GM21360 (cell line): ENCODE measurements around the gene GPN2.
A peak's percentile ranks its signal among the peaks of the same experiment; 100 is the strongest.

Experiments used
- ATAC-seq: cut with Tn5 transposase; IDR thresholded peaks from one replicate; pipeline ENCODE4 v1.9.1; 2021; ENCODE audit warnings: mild to moderate bottlenecking, moderate library complexity; ENCODE audit not compliant: unreplicated experiment

Gene GPN2

DNA sequence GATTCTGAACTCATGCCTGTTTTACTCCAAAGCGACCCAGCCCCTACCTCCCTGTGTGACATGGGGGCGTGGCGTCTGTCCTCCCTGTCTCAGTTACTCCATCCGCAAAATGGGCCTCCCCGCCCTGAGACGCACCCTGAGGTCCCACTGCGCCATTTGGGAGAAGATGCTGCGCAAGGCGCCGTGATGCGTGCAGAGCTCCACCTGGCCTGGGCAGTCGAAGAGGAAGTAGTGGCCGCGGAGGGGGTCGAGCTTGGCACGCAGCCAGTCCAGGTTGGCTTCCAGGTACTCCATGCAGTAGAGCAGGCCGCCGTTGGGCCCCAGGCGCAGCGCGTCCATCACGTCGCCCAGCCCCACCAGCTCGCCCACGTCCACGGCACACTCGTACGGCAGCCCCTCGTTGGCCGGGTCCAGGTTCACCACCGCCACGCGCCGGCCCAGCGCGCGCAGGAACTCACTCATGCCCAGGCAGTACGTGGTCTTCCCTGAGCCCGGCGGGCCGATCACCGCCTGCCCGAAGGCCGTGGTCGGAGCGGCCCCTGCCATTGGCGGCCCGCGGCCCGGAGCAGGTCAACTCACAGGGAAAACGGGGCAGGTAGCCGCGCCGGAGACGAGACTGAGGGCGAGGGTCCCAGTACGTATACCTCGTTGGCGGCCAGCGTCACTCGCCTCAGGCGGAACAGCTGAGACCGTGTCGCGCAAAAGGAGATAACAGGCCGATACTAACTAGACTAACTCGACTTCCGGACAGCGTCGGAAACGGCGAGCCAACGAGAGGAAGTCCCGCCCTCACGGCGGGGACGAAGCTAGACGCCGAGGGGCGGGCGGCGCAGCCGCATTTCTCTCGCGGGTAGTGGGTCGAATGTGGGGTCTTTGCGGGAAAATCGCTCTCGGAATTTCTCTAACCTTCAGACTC is at the start of gene GPN2:
Gene GPN2, minus strand, starts transcription at position 733 of the 916 bp plus-strand sequence. Its CDS starts 187 bp downstream, at position 546.
- peak; percentile 72 for ATAC-seq

DNA sequence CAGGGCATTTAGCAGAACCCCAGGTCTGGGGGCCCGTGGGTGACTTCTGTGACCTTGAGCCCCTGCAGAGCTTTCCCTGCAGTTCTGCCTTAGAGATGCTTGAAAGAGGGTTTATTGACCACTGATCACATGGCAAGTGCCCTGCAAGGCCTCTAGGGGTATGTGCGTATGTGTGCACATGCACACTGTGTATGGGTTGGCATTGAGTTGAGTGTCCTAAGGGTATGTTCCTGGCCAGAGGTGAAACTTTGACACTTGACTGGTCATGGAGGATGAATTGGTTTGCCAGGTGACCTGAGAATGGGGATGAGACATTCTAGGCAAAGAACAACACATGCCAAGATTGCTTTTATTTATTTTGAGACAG is 48.6 kb upstream of the GPN2 start:
- ATAC-seq: no peak

DNA sequence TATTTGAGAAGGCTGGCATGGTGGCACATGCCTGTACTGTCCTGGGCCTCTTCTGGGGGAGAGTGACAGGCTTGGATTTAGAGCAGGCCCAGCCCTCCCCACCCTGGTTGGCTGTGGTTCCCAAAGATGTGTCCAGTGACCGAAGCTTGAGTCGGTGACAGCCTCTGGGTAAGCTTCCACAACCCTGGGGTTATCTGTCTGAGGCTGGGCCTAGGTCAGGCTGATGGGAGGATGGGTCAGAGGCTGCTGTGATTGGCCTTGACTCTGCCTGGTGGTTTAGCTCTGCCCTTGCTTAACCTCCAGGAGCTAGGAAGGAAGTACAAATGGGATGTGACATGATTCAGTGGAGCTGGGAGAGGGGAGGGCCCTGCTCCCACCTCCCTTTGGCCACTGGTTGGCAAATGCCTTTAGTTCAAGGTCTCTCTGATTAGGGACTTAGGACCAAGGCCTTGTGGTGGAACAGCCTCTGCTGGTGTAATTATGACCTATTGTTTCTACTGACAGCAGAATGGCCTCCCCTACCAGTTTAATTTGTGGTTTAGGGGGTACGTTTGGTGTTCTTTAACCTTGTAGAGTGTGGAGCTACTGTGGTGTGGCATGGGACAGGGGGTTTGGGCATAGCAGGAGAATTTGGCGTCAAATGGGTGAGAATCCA is 48.0 kb upstream of the GPN2 start:
- ATAC-seq: no peak

DNA sequence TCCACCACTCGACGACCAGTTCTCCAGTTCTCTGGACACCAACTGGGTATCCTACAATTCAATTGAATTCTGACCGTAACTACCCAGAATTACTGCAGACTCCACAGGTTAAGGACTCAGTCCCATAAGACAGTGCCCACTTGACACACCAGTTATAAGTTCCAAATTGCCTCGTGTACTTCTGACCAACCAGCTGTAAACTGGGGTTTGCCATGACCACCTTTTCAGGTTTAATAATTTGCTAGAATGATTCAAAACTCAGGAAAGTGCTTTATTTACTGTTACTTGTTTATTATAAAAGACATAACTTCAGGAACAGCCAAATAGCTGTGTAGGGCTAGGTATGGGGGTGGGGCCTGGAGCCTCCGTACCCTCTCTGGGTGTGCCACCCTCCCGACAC is 46.7 kb upstream of the GPN2 start:
- ATAC-seq: no peak

DNA sequence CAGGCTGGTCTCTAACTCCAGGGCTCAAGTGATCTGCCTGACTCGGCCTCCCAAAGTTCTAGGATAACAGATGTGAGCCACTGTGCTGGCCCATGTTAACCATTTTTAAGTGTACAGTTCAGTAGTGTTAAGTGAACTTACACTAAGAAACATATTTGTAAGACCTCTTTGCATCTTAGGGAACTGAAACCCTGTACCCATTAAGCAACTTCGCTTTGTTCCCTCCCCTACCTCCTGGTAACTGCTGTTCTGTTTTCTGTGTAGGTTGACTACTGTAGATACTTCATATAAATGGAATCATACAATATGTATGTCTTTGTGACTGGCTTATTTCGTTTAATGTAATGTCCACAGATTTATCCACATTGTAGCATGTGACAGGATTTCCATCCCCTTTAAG is 42.4 kb upstream of the GPN2 start:
- ATAC-seq: no peak

DNA sequence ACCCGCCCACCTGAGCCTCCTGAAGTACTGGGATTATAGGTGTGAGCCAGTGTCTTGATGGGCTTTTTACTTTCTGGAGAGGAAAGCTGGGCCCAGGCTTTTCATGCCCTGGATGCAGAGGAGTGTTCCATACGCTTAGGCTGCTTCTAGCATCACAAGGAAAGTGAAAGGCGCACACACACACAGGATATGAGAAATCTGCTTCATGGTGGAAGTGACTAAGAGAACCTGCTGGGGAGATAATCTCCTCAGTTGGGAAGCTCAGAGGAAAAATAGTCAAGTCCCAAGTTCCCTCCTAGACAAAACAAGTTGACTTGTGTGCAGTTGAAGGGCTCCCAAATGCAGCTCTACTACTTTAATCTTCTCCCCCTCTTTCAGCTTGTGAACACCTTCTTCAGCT is 33.6 kb upstream of the GPN2 start:
- no peak for ATAC-seq

DNA sequence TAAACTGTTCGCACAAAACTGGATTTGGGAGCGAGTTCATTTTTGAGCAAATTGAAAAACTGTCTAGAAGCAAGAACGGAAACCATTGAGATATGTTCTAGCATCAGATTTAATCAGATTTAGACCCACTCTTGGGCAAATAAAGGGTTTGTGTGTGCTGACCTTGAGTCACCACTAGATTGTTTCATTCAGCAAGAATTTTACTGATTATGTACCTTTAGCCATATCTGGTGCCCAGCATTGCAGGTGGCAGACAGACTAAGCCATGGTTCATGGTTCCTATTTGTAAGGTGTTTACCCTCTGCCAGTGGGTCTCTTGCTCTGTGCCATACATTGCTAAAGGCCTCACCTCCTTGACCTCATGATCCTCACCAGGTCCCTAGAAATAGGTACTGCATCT is 32.8 kb upstream of the GPN2 start:
- no peak for ATAC-seq

DNA sequence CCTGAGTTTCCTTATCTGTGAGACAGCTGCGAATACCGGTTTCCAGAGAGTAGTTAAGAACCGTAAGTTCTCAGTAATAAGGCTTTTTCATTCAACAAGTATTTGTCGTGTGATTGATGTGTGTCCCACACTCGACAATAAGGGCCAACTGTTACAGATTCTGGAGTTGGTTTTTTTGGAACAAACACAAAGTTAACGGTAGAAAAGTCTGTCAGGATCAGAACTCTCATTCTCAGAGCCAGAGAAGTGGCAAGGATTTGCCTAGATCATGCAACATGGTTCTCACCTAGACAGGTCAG is 32.3 kb upstream of the GPN2 start:
- no peak for ATAC-seq

DNA sequence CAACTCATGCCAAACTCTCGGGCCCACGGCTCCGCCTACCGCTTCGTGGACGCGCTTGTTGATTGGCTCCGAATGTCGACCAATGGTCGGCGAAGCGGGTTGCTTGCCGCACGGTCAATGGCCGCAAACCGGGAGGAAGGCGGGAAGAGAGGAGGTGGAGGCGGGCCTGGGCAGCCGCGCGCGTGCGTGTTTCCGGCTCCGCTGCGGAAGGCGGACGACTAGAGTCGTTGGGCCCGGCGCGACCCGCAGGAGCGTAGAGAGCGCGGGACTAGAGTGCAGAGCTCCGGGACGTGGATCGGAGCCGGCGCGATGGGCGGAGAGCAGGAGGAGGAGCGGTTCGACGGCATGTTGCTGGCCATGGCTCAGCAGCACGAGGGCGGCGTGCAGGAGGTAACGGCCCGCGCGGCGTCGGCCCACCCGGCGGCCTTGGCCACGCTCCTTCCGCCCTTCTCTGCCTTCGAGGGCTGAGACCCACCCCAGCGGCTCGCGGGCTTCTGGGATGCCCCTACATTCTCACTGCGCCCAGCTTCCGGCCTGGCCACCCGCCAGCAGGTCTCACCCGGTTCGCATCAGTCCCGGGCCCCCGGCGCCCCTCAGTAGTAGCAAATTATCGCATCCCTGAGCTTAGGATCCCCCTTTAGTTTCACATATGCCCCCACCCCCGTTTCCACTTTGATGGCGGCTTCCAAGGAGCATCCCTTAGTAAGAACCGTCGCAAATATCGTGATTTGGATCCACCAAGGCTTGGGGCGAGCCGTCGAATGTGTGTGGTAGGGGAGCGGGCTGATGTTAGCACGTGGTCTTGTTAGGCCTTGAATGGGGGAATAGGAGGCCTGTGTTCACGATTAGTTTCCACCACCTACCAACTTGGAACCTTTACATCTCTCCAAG is 31.7 kb upstream of the GPN2 start, which contains the start of gene NUDC:
Gene NUDC, plus strand, starts transcription at position 204 of the 891 bp plus-strand sequence. Its CDS starts 106 bp downstream, at position 310.
- ATAC-seq: peak; percentile 93

DNA sequence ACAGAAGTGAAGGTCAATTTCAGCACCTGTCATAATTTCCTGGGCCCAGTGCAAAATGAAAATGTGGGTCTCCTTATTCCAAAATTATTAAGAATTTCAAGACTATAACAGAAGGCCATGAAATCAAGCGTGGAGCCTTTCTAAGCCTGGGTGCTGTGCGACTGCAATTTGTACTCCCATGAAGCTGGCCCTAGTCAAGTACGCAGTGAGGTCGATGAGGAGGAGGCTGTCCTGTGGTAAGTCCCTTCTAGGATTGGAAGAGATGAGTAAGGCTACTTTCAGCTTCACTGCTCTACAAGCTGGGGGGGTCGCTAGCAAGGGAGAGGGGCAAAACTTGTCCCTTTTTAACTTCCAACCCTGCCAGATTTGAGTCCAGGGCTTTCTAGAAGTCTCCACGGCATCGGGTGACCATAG is 31.1 kb upstream of the GPN2 start:
- no peak for ATAC-seq

DNA sequence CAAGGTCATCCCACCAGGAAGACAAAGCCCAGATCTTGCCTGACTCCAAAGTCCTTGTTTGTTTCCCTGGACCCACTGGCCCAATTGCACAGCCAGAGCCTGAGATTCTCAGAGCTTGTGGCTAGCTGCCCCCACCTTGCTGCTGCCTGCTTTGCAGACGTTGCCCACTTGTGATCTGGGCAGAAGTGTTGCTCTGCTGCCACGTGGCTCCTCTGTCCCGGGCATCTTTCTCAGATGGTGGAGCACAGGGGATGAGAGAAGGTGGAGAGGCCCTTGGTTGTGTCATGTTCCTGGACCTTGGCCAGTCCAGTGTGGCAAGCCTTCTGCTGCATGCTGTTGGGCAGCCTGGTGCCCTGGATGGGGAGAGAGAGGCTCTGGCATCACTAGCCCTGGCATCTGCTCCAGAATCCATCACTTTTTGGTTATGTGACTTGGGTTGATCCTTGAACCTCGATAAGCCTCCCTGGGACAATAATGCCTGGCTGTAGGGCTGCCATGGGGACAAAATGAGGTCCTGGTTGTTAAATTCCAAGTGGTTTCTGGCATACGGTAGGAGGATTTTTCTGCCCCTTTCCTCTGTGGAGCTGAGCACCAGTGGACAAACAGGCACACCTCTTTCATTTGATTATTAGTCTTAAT is 25.2 kb upstream of the GPN2 start:
- no peak for ATAC-seq

DNA sequence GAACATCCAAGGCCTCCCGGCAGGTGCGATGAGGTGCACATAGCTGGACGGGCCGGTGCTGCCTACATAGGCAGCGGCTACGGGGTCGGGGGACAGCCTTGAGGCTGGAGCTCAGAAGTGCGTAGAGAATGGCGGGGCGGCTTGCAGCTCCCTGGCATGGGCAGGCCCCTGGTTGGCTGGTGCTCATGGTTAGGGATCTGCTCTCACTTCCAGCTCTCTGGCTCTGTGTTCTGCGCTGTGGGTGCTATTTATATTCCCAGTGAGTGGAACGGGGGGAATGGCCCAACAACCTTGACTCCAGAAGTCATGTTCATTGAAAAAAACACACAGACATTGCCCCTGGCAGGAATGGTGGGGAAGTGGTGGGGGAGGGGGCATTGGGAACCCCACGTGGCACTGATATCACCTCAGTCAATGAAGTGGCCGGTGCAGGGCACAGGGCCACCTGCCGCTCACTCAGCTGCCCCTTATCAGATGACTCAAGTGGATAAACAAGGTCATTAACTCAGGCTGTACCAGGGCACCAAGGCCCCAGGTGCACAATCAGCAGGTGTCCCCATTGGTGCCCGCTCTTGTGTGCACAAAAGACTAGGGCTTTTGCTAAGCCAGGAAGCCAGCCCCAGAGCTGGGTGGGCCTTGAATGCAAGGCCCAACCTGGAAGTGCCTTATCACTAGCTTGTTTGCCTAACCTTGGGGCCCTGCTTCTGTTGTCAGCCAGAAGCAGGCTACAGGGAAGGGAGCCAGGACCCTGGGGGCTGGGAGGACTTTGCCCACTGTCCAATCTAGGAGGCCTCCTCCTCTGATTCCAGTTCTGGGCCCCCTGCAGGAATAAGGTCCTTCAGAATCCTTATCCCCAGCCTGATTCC is 23.9 kb upstream of the GPN2 start, which contains the start of gene NR0B2:
Gene NR0B2, minus strand, starts transcription at position 222 of the 866 bp plus-strand sequence. Its CDS starts 35 bp downstream, at position 187.
- no peak for ATAC-seq

DNA sequence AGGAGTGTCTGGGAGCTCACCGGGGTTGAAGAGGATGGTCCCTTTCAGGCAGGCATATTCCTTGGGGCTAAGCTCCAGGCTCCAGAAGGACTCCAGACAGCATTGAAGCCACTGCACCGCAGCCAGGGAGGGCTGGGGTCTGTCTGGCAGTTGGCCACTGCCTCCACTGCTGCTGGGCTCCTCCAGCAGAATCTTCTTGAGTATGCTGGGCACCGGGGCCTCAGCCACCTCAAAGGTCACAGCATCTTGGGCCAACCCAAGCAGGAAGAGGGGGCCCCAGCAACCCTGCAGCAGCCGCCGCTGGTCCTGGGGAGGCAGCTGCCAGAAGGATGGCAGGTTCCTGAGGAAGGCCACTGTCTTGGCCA is 23.3 kb upstream of the GPN2 start:
- ATAC-seq: no peak

DNA sequence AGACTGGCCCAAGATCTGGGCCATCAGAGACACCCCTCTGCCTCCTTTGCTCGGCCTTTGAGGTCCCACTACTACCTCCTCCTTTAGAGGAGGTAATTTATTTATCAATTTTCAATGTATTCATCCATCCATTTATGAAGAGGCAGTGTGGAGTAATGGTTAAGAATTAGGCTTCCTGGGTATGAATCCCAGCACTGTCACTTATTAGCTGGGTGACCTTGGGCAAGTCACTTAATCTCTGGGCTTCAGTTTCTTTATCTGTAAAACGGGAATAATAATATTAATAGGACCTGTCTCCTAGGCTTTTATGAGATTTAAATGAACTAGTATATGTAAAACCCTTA is 22.0 kb upstream of the GPN2 start:
- no peak for ATAC-seq

DNA sequence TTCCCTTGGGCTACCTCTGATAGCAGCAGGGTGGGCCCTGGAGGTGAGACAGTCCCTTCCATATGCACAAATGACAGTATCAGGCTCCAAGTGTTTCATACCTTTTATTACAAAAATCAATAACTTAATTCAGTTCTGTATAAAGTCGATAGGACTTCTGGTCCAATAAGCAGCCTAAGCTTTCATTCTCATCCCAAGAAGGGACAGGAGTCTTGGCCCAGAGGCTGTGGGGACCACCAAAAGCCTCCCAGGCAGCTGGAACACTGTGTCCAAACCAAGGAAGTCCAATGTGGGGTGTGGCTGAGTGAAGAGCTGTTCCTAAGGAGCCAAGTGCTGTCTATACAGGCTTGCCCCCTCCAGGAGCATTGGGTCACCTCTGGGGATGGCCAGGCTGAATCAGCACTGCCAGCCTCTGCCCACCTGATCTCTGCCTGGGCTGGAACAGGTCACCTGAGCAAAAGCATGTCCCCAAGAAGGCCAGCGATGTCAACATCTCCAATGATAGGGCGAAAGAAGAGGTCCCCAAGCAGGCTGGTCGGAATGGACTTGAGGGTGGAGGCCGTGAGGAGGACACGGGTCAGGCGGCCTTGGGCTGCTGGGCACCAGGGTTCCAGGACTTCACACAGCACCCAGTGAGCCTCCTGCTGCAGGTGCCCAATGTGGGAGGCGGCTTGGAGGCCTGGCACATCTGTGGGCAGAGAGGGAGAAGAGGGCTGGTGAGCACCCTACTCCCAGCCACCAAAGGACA is 21.5 kb upstream of the GPN2 start:
- no peak for ATAC-seq

DNA sequence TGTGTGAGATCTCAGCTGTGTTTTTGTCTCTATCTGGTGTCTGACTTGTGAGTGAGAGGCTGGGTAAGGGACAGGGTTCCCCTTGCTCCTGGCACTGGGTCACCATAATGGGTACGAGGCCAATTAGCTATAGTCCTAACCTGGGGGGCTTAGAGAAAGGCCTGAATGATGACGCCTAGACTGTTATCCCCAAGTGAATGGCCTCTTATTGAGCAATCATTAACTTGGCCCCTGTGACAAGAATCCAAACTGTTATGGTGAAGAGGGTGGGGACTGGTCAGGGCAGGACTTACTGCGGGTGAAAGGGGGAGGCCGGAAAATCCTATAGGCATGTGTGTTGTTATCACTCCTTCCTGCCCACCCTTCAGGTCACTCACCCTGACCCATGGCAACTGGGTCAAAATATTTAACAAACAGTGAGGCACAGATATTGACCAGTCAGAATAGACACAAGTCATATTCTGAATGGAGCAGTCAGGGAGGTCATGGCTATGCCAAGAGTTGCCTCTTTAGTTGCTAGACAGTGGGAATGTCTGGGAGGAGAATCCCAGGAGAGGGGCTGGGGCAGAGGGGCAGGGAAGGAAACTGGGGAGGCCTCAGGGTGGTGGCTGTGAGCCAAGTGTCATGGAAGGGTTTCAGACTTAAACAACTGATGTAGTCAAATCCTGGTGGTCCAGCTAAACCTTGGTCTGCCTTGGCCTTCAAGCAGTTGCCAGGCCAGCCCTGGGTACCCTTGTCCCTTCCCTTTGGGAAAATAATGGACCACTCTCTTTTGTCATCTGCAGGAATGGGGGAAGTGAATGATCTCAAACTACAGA is 20.5 kb upstream of the GPN2 start:
- no peak for ATAC-seq

DNA sequence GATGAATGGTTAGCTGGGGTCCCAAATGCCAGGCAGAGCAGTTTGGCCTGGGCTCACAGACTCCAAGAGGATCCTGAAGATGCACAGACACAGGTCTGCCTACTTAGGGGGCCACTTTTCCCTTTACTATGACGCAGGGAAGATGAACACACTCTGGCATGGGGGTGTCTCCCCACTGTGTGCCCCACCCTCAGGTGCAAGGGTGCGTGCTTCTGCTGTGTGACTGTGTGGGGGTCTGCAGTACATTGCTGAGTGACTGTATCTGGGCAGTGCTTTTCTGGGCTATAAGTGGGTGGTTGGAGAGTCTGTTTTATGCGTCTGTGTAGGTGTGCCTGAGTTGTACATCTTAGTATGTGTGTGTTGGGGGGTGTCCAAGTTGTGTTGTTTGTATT is 19.9 kb upstream of the GPN2 start:
- ATAC-seq: no peak

DNA sequence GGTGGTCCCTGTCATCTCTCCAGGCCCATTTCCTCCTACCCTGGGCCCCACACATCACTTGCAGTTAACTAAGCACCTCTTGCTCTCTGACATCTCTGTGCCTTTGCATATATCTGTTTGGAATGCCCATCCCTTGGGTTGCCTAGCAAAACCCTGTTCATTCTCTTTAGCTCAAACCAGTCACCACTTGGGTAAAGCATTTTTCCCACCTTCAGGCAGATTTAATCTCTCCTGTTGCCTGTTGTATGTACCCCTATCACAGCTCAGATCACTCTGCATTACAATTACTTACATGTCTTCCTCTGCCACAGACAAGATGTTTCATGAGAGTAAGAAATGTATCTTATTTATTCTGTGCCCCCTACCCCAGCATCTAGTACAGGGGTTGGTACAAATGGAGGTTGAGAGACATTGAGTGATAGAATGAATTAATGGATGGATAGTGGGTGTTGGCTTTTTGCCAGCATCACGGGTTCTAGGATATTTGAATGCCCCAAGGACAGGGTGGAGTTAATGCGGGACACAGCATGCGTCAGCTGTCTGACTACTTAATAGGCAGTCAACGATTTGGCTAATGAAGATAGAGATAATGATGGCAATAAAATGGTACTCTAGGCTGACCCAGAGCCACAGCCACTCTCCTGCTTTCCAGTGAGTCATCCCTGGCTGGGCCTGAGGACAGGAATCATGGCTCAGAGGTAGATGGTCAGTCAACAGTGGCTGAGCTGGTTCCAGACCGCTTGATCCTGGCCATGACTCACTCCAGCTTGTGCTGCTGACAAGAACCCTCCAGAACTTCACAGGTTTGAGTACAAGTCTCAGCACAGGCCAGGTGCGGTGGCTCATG is 17.2 kb upstream of the GPN2 start:
- no peak for ATAC-seq
